ENCODE measurements around the gene IQCH.

Gene IQCH

GRCh38 chr15:67458331-67459029 lies 203.9 kb downstream of the IQCH start:
- FAIRE-seq: no peak

- FAIRE-seq: no peak
Observed at GRCh38 chr15:67460521-67460920, 205.9 kb downstream of the IQCH start.

- no peak for FAIRE-seq
Observed at GRCh38 chr15:67461735-67462134, 207.1 kb downstream of the IQCH start.

- FAIRE-seq: no peak
Observed at GRCh38 chr15:67462875-67463274, 208.3 kb downstream of the IQCH start.

GRCh38 chr15:67463488-67463887 lies 208.9 kb downstream of the IQCH start:
- FAIRE-seq: no peak

GRCh38 chr15:67465196-67465952 lies 210.8 kb downstream of the IQCH start:
- no peak for FAIRE-seq

- no peak for FAIRE-seq
Observed at GRCh38 chr15:67468416-67468815, 213.8 kb downstream of the IQCH start.

- FAIRE-seq: no peak
Observed at GRCh38 chr15:67469680-67470079, 215.1 kb downstream of the IQCH start.

GRCh38 chr15:67472957-67473356 lies 218.4 kb downstream of the IQCH start:
- FAIRE-seq: no peak

- no peak for FAIRE-seq
Observed at GRCh38 chr15:67474405-67475110, 220.0 kb downstream of the IQCH start.

GRCh38 chr15:67479781-67480505 lies 225.4 kb downstream of the IQCH start:
- no peak for FAIRE-seq

- no peak for FAIRE-seq
Observed at GRCh38 chr15:67480741-67481140, 226.2 kb downstream of the IQCH start.

- no peak for FAIRE-seq
Observed at GRCh38 chr15:67481680-67482079, 227.1 kb downstream of the IQCH start.

- FAIRE-seq: no peak
Observed at GRCh38 chr15:67495585-67495984, 241.0 kb downstream of the IQCH start.

- FAIRE-seq: peak; percentile 92
Observed at GRCh38 chr15:67501177-67501835, 246.7 kb downstream of the IQCH start.

GRCh38 chr15:67501836-67502461 lies 247.4 kb downstream of the IQCH start:
- FAIRE-seq: no peak

GRCh38 chr15:67504056-67504455 lies 249.5 kb downstream of the IQCH start:
- no peak for FAIRE-seq

GRCh38 chr15:67504796-67505195 lies 250.2 kb downstream of the IQCH start:
- FAIRE-seq: no peak

GRCh38 chr15:67505675-67506572 lies 251.3 kb downstream of the IQCH start:
- no peak for FAIRE-seq

GRCh38 chr15:67506775-67507747 lies 252.5 kb downstream of the IQCH start:
- FAIRE-seq: no peak
